T47D (cell line): Measurements from ENCODE around the gene CD3G.
A peak's percentile ranks its signal among the peaks of the same experiment; 100 is the strongest.
"Not testable (repeated sequence)": the region's sequence is repeated elsewhere in the genome, so short reads cannot be mapped to it uniquely, and the experiment has no call there.

ENCODE experiments used
- DNase-seq, 2 experiments: peaks; one replicate each; pipeline versions ENCODE4 v3.0.0 to v3.0.0-alpha.2; 2011 to 2012; ENCODE audit warnings: low read depth in 1 of 2, low spot score in 1 of 2
- JUND ChIP-seq: IDR thresholded peaks from 2 replicates; pipeline ENCODE4 v1.6.1; 2012; ENCODE audit warnings: low read depth
- in situ Hi-C: cut with HindIII; loops from 2 replicates; pipeline ENCODE4 v1.10.0; 2016; ENCODE audit warnings: low sequenced_read_pairs, low pct_unique_long_range_greater_than_20kb

The CD3G gene

GRCh38 chr11:118343981-118344515 is at the start of gene CD3G:
TSS of gene CD3G (plus strand) at chr11:118344344. CDS start at chr11:118344424, 80 bp downstream.
- no peak for TF ChIP-seq JUND
- in situ Hi-C loops: no loop called here

DNA sequence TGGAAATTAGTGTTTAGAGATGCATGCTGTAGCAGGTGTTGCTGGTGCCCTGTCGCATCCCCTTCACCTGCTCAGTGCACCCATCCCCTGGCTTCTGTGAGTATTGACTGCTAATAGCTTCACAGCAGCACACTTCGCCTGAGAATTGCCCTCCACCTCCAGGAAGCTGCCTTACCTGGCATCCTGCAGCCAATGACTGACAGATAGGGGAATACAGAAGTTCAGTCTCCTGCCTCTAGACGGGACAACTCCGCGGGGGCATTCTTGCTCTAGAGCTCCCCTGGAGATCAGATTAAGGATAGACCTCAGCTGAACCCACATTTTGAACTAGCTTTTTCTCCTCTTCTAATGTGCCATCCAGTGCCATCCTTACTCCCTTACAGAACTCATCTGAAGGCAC is 48.9 kb upstream of the CD3G start:
- TF ChIP-seq JUND: no peak
- DNase-seq: no peak
- in situ Hi-C loops: no loop called here

More at GRCh38 chr11:118343981-118344515, at the start of gene CD3G:
- DNase-seq: no peak

- in situ Hi-C loops: no loop called here
- TF ChIP-seq JUND: no peak
- DNase-seq: peak in 1 of 2 experiments; percentile 73
Observed at GRCh38 chr11:118295815-118296454, 48.2 kb upstream of the CD3G start.

GRCh38 chr11:118301600-118302195 is 42.4 kb upstream of the CD3G start:
- in situ Hi-C loops: no loop called here
- DNase-seq: no peak
- no peak for TF ChIP-seq JUND

DNA sequence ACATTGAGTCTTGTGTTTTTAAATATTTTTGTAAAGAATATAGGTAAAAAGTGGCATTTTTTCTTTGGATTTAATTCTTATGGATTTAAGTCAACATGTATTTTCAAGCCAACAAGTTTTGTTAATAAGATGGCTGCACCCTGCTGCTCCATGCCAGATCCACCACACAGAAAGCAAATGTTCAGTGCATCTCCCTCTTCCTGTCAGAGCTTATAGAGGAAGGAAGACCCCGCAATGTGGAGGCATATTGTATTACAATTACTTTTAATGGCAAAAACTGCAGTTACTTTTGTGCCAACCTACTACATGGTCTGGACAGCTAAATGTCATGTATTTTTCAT is 39.9 kb upstream of the CD3G start:
- in situ Hi-C loops: no loop called here
- TF ChIP-seq JUND: no peak
- no peak for DNase-seq

DNA sequence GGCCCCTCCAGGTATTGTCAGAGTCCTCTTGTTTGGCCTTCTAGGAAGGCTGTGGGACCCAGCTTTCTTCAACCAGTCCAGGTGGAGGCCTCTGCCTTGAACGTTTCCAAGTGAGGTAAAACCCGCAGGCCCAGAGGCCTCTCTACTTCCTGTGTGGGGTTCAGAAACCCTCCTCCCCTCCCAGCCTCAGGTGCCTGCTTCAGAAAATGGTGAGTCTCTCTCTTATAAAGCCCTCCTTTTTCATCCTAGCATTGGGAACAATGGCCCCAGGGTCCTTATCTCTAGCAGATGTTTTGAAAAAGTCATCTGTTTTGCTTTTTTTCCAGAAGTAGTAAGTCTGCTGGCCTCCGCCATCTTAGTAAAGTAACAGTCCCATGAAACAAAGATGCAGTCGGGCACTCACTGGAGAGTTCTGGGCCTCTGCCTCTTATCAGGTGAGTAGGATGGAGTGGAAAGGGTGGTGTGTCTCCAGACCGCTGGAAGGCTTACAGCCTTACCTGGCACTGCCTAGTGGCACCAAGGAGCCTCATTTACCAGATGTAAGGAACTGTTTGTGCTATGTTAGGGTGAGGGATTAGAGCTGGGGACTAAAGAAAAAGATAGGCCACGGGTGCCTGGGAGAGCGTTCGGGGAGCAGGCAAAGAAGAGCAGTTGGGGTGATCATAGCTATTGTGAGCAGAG is 39.4 kb upstream of the CD3G start, which contains the start of gene CD3E:
TSS of gene CD3E (plus strand) at position 163 of the 681 bp plus-strand sequence. CDS start at position 386, 223 bp downstream.
- in situ Hi-C loops: no loop called here
- no peak for TF ChIP-seq JUND
- DNase-seq: no peak

- in situ Hi-C loops: no loop called here
- no peak for TF ChIP-seq JUND
- no peak for DNase-seq
Observed at GRCh38 chr11:118305726-118306125, 38.4 kb upstream of the CD3G start.

GRCh38 chr11:118306556-118306955 is 37.6 kb upstream of the CD3G start:
- no peak for TF ChIP-seq JUND
- in situ Hi-C loops: no loop called here
- DNase-seq: no peak

- in situ Hi-C loops, DNase-seq: not testable (repeated sequence)
Observed at GRCh38 chr11:118308995-118309528, 35.1 kb upstream of the CD3G start.

DNA sequence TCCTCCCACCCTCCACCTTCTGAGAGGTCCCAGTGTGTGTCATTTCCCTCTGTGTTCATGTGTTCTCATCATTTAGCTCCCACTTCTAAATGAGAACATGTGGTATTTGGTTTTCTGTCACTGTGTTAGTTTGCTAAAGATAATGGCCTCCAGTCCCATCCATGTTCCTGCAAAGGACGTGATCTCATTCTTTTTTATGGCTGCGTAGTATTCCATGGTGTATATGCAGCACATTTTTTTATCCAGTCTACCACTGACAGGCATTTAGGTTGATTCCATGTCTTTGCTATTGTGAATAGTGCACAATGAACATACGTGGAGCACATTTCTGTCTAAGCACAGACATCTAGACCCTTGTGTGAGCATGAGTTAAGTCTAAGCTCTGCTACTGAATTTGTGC is 33.9 kb upstream of the CD3G start:
- no peak for TF ChIP-seq JUND
- in situ Hi-C loops: no loop called here
- no peak for DNase-seq

DNA sequence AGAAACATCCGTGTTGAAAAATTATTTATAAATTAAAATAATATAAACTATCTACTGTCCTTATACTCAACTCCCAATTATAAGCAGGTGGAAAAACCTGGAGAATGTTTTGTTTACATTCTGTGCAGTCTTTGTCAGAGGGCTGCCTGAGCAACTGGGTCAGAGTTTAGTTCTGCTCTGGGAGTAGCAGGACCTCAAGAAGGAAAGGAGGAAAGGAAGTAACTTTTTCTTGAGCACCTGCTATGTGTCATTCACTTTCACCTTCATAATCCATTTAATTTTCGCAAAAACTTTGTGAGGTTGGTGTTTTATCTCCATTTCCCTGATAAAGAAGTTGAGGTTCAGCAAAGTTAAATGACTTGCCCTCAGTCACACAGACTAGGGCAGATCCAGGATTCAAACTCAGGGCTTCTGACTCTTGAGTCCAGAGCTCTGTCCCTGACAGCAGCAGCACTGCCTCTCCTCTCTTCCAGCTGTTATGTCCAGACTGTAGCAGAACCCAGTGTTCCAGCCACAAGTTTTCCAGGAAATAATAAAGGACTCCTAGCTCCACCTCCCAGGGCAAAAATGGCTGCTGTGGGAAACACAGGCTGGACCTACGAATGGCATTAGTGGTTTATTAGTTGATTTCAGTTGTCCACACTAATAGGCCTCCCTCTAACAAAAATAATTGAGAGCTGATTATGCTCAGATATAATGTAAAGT is 33.2 kb upstream of the CD3G start:
- in situ Hi-C loops: no loop called here

GRCh38 chr11:118311518-118311917 is 32.6 kb upstream of the CD3G start:
- in situ Hi-C loops: no loop called here
- no peak for DNase-seq

More for the DNA sequence above, 33.2 kb upstream of the CD3G start:
- DNase-seq: no peak
- no peak for TF ChIP-seq JUND

More at GRCh38 chr11:118311518-118311917, 32.6 kb upstream of the CD3G start:
- TF ChIP-seq JUND: no peak
